GM23248 (cell line): Measurements from ENCODE around the gene SNAI3. TPM values are rescaled to one million over a fixed set of nuclear protein-coding genes. Genes with fewer than 3 reads are reported as not detected.

ENCODE experiments used
- DNase-seq: peaks from one replicate; pipeline ENCODE4 v3.0.0-alpha.2; 2015
- H2AFZ ChIP-seq: fragments of 200-600 bp; sonication (generic); 2 replicates; pipeline ENCODE4 v1.6.1; 2016; ENCODE audit warnings: antibody characterized with exemption
- H3F3A ChIP-seq: fragments of 200-600 bp; sonication (generic); 2 replicates; pipeline ENCODE4 v1.6.1; 2016; ENCODE audit warnings: mild to moderate bottlenecking, antibody characterized with exemption, mixed run types; ENCODE audit not compliant: insufficient read depth
- H3K27ac ChIP-seq: fragments of 200-600 bp; sonication (generic); 2 replicates; pipeline ENCODE4 v1.5.1; 2016; ENCODE audit warnings: mild to moderate bottlenecking
- H3K27me3 ChIP-seq: fragments of 200-600 bp; sonication (generic); replicated peaks from 2 replicates; pipeline ENCODE4 v1.6.1; 2016; ENCODE audit warnings: mild to moderate bottlenecking; ENCODE audit not compliant: insufficient read depth
- H3K36me3 ChIP-seq: fragments of 200-600 bp; sonication (generic); 2 replicates; pipeline ENCODE4 v1.6.1; 2016; ENCODE audit warnings: low read depth, mild to moderate bottlenecking
- H3K4me1 ChIP-seq: fragments of 200-600 bp; sonication (generic); 2 replicates; pipeline ENCODE4 v1.6.1; 2016; ENCODE audit warnings: mild to moderate bottlenecking; ENCODE audit not compliant: insufficient read depth
- H3K4me2 ChIP-seq: fragments of 200-600 bp; sonication (generic); one replicate; pipeline ENCODE4 v1.6.1; 2016; ENCODE audit warnings: mild to moderate bottlenecking; ENCODE audit not compliant: unreplicated experiment
- H3K4me3 ChIP-seq: fragments of 200-600 bp; sonication (generic); 2 replicates; pipeline ENCODE4 v1.5.1; 2016; ENCODE audit warnings: mild to moderate bottlenecking
- H3K79me2 ChIP-seq: fragments of 200-600 bp; sonication (generic); 2 replicates; pipeline ENCODE4 v1.6.1; 2016; ENCODE audit warnings: mild to moderate bottlenecking; ENCODE audit not compliant: insufficient read depth
- H3K9ac ChIP-seq: fragments of 200-600 bp; sonication (generic); 2 replicates; pipeline ENCODE4 v1.6.1; 2016; ENCODE audit warnings: mild to moderate bottlenecking
- H3K9me2 ChIP-seq: fragments of 200-600 bp; sonication (generic); 2 replicates; pipeline ENCODE4 v1.6.1; 2016; ENCODE audit warnings: mixed run types, mild to moderate bottlenecking, moderate library complexity; ENCODE audit not compliant: insufficient read depth
- H3K9me3 ChIP-seq: fragments of 200-600 bp; sonication (generic); one replicate; pipeline ENCODE4 v1.6.1; 2017; ENCODE audit warnings: low read depth
- H4K20me1 ChIP-seq: fragments of 200-600 bp; sonication (generic); 2 replicates; pipeline ENCODE4 v1.6.0; 2016; ENCODE audit not compliant: insufficient read depth
- EZH2 ChIP-seq: fragments of 200-600 bp; sonication (generic); IDR thresholded peaks from 2 replicates; pipeline ENCODE4 v1.6.1; 2018; ENCODE audit warnings: antibody characterized with exemption, mild to moderate bottlenecking; ENCODE audit not compliant: insufficient read depth, poor library complexity, severe bottlenecking
- EZH2phosphoT487 ChIP-seq: fragments of 200-600 bp; sonication (generic); IDR thresholded peaks from 2 replicates; pipeline ENCODE4 v1.6.1; 2018; ENCODE audit warnings: antibody characterized with exemption, moderate library complexity, mild to moderate bottlenecking, low read depth; ENCODE audit not compliant: insufficient read depth
- WGBS, 2 experiments: methylation state at CpG; one replicate each; pipeline ENCODE4 v1.1.6; 2015 to 2017; ENCODE audit warnings: low lambda C conversion rate in 2 of 2, low coverage in 1 of 2; ENCODE audit errors: missing lambda C conversion rate in 2 of 2; 5-methylcytosine and 5-hydroxymethylcytosine counted together
- in situ Hi-C: fragments of 300-500 bp; cut with MboI; formaldehyde crosslinking; loops from 2 replicates; pipeline ENCODE4 v1.15.0; 2020
- polyA plus RNA-seq: library from polyadenylated mRNA; unstranded; fragments of >200 nt; fragmentation: Nextera tagmentation; extraction: Ambion mirVana; gene quantifications from 2 replicates; pipeline ENCODE4 v1.2.1, GENCODE V29; 2016
- total RNA-seq: library from RNA; depleted of rRNA; stranded (reverse); fragments of >200 nt; shearing (Covaris generic); gene quantifications from 2 replicates; pipeline ENCODE4 v1.2.3, GENCODE V29; 2014

SNAI3 gene
- total and polyA plus RNA-seq, 2 experiments from 2014 or later, result 0.71 TPM; not detected in 1

- Histone ChIP-seq H3K27ac (no peak overlapping the region), H3F3A (no peaks in the 10 kb centered on the region), H3K27me3 (no peaks in the 10 kb centered on the region), H3K4me1 (no peaks in the 10 kb centered on the region), H2AFZ (no peak overlapping the region), H3K36me3 (peaks cover 13% of the 10 kb centered on the region; the same call in 1 of the 2 replicates), H3K9me3 (no peaks in the 10 kb centered on the region), H3K79me2 (0 out of 2 replicates have a peak, but pooled peaks cover 11% of the 10 kb centered on the region), H3K9me2 (no peaks in the 10 kb centered on the region), H3K4me3 (no peak overlapping the region), H4K20me1 (no peaks in the 10 kb centered on the region), H3K4me2 (no peak overlapping the region), H3K9ac (no peak overlapping the region)
- in situ Hi-C loops, result no loop called here
- TF ChIP-seq EZH2phosphoT487, result no peak
- no peak for TF ChIP-seq EZH2
- WGBS, 2 experiments, result 90 to 93% methylated on average over 7 of the region's 8 CpGs
- DNase-seq, result no peak
Measured at GRCh38 chr16:88723507-88723887, 37.2 kb upstream of the SNAI3 start.

GRCh38 chr16:88722784-88723506 is 36.6 kb upstream of the SNAI3 start:
- no peak overlapping the region for H2AFZ ChIP-seq
- 0 out of 2 replicates have a peak, but pooled peaks cover 11% of the 10 kb centered on the region for H3K79me2 ChIP-seq
- TF ChIP-seq EZH2 (no peak), EZH2phosphoT487 (no peak)
- DNase-seq, result no peak
- peaks cover 5% of the 10 kb centered on the region; the same call in 1 of the 2 replicates for H3F3A ChIP-seq
- in situ Hi-C loops, result no loop called here
- no peaks in the 10 kb centered on the region for H3K9me2 ChIP-seq
- peaks cover 11% of the 10 kb centered on the region; the same call in 1 of the 2 replicates for H3K36me3 ChIP-seq
- H3K27ac ChIP-seq, result no peak overlapping the region
- H3K4me3 ChIP-seq, result no peak overlapping the region
- no peak overlapping the region for H3K9ac ChIP-seq
- no peaks in the 10 kb centered on the region for H3K4me1 ChIP-seq
- no peaks in the 10 kb centered on the region for H3K27me3 ChIP-seq
- H3K9me3 ChIP-seq, result no peaks in the 10 kb centered on the region
- H4K20me1 ChIP-seq, result no peaks in the 10 kb centered on the region
- 96 to 99% methylated on average over 22 to 39 of the region's 39 CpGs for WGBS, 2 experiments
- no peak overlapping the region for H3K4me2 ChIP-seq

GRCh38 chr16:88721815-88722755 is 35.8 kb upstream of the SNAI3 start:
- H3K9ac ChIP-seq, result no peak overlapping the region
- H3K4me3 ChIP-seq, result no peak overlapping the region
- no peak overlapping the region for H2AFZ ChIP-seq
- WGBS, 2 experiments, result 96 to 97% methylated on average over 53 to 58 of the region's 61 CpGs
- DNase-seq, result no peak
- H3K79me2 ChIP-seq, result 0 out of 2 replicates have a peak, but pooled peaks cover 13% of the 10 kb centered on the region
- H4K20me1 ChIP-seq, result no peaks in the 10 kb centered on the region
- peaks cover 15% of the 10 kb centered on the region; the same call in 1 of the 2 replicates for H3K36me3 ChIP-seq
- peaks cover 13% of the 10 kb centered on the region for H3F3A ChIP-seq
- H3K27ac ChIP-seq, result no peak overlapping the region
- H3K4me1 ChIP-seq, result no peaks in the 10 kb centered on the region
- H3K4me2 ChIP-seq, result no peak overlapping the region
- H3K9me3 ChIP-seq, result no peaks in the 10 kb centered on the region
- in situ Hi-C loops, result no loop called here
- H3K9me2 ChIP-seq, result no peaks in the 10 kb centered on the region
- no peaks in the 10 kb centered on the region for H3K27me3 ChIP-seq
- TF ChIP-seq EZH2phosphoT487 (no peak), EZH2 (no peak)

GRCh38 chr16:88721236-88721635 is 34.9 kb upstream of the SNAI3 start:
- 0 out of 2 replicates have a peak, but pooled peaks cover 12% of the 10 kb centered on the region for H3K79me2 ChIP-seq
- peaks cover 15% of the 10 kb centered on the region for H3F3A ChIP-seq
- H3K4me2 ChIP-seq, result no peak overlapping the region
- no peak overlapping the region for H3K4me3 ChIP-seq
- no peak overlapping the region for H2AFZ ChIP-seq
- no peaks in the 10 kb centered on the region for H3K9me2 ChIP-seq
- no peak overlapping the region for H3K9ac ChIP-seq
- H3K9me3 ChIP-seq, result no peaks in the 10 kb centered on the region
- H4K20me1 ChIP-seq, result no peaks in the 10 kb centered on the region
- TF ChIP-seq EZH2phosphoT487, result no peak
- no peak for TF ChIP-seq EZH2
- H3K36me3 ChIP-seq, result peaks cover 18% of the 10 kb centered on the region; the same call in 1 of the 2 replicates
- no peak for DNase-seq
- H3K27me3 ChIP-seq, result no peaks in the 10 kb centered on the region
- no peak overlapping the region for H3K27ac ChIP-seq
- 98 to 99% methylated on average over 8 to 17 of the region's 17 CpGs for WGBS, 2 experiments
- H3K4me1 ChIP-seq, result no peaks in the 10 kb centered on the region
- in situ Hi-C loops, result no loop called here
